Stomach (tissue), 9 donors: ENCODE measurements around the gene SSH2. TPM values are rescaled to one million over a fixed set of nuclear protein-coding genes. Genes with fewer than 3 reads are reported as not detected.

Source experiments
- DNase-seq, 2 donors: peaks; one replicate each; pipeline versions ENCODE4 v3.0.0 to v3.0.0-alpha.2; 2013 to 2019
- H3K27ac ChIP-seq, 5 donors: fragments of 200-600 bp in 4 of 5; sonication (generic) in 4 of 5; one replicate each; pipeline ENCODE4 v1.5.1; 2013 to 2019; ENCODE audit warnings: mild to moderate bottlenecking in 1 of 5, moderate library complexity in 1 of 5
- H3K27me3 ChIP-seq, 3 donors: fragments of 200-600 bp; sonication (generic); one replicate each; pipeline ENCODE4 v1.5.1; 2017 to 2019; ENCODE audit warnings: mixed run types in 1 of 3
- H3K36me3 ChIP-seq, 4 donors: fragments of 200-600 bp; sonication (generic); 1 replicate in 3 of 4; 2 replicates in 1 of 4; pipeline ENCODE4 v1.5.1; 2016 to 2019
- H3K4me1 ChIP-seq, 4 donors: fragments of 200-600 bp; sonication (generic); one replicate each; pipeline ENCODE4 v1.5.1; 2016 to 2019
- H3K4me3 ChIP-seq, 4 donors: fragments of 200-600 bp; sonication (generic) in 3 of 4; one replicate each; pipeline ENCODE4 v1.5.1; 2016 to 2019; ENCODE audit warnings: mild to moderate bottlenecking in 1 of 4
- H3K9me3 ChIP-seq, 4 donors: fragments of 200-600 bp; sonication (generic); one replicate each; pipeline ENCODE4 v1.5.1; 2016 to 2019
- CTCF ChIP-seq, 7 experiments: fragments of 450-650 bp in 4 of 7; fragments of 200-600 bp in 3 of 7; sonication (generic) in 3 of 7; IDR thresholded peaks; one replicate each; pipeline ENCODE4 v1.5.1; 2016 to 2019; ENCODE audit warnings: antibody characterized with exemption in 7 of 7, control low read depth in 2 of 7, mild to moderate bottlenecking in 1 of 7
- EP300 ChIP-seq: sonication (generic); formaldehyde crosslinking; IDR thresholded peaks from one replicate; pipeline ENCODE4 v1.6.1; 2017; ENCODE audit warnings: antibody characterized with exemption
- POLR2A ChIP-seq, 4 donors: fragments of 450-650 bp; IDR thresholded peaks; one replicate each; pipeline ENCODE4 v1.6.1; 2016; ENCODE audit warnings: antibody characterized with exemption in 4 of 4, control low read depth in 2 of 4, mild to moderate bottlenecking in 1 of 4, moderate library complexity in 1 of 4
- POLR2AphosphoS5 ChIP-seq, 3 donors: sonication (generic); formaldehyde crosslinking; IDR thresholded peaks; one replicate each; pipeline ENCODE4 v1.6.1; 2016; ENCODE audit warnings: antibody characterized with exemption in 3 of 3
- WGBS, 5 donors: extraction: QIAGEN DNeasy Blood & Tissue Kit in 3 of 5; methylation state at CpG; one replicate each; pipeline versions ENCODE4 v1.1.5 to v1.1.7; 2013 to 2018; 5-methylcytosine and 5-hydroxymethylcytosine counted together
- intact Hi-C: fragments of 100-400 bp; cut with DNase I; formaldehyde crosslinking; loops from one replicate; pipeline ENCODE4 v1.15.1; 2023; ENCODE audit warnings: low total_unique reads
- polyA plus RNA-seq, 3 donors: library from polyadenylated mRNA; stranded (reverse); fragments of 200-250 nt; gene quantifications; one replicate each; pipeline ENCODE4 v1.2.3, GENCODE V29; 2013
- total RNA-seq, 5 donors: library from RNA; depleted of rRNA; stranded (reverse); fragments of >200 nt; gene quantifications; one replicate each; pipeline versions ENCODE4 v1.1.0 to v1.2.3, GENCODE V29; 2014 to 2016
- donor health status: healthy with polysubstance abuse.
- donor health status: Bipolar disorder and iron deficiency.
- donor health status: healthy.

SSH2 gene
- total and polyA plus RNA-seq, 8 donors, result 7.8 to 44.9 (median 24.1) TPM

DNA sequence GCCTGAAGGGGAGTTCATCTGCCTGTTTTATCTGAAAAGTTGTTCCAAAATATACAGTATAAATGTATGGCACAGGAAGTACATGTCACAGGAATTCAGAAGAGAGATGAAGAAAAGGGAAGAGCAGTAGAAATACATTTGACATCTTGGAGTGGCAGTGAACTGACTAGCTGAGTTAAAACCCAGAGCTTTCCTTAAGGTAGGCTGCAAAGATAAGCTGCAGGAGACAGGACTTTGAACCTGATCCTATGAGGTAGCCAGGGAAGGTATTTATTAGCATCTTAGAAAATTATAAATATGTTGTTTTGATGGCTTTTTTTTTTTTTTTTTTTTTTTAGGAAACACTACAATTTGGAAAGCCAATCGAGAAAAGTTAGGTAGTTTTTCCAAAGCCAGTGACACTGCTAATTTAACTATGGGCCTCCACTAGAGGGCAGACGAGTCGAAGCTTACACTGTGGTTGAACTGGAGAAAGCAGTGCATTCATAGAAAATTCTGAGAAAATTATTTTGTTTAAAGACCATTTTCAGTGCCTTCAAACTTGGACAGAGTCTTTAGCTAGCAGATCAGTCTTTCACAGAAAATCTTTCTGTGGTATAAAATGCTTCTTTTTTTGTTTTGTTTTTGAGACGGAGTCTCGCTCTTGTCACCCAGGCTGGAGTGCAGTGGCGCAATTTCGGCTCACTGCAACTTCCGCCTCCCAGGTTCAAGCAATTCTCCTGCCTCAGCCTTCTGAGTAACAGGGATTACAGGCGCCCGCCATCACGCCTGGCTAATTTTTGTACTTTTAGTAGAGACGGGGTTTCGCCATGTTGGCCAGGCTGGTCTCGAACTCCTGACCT is 122.3 kb downstream of the SSH2 start:
- WGBS, 5 donors, result 57 to 71% (median 68%) methylated on average over 12 to 14 of the region's 14 CpGs
- TF ChIP-seq EP300, result no peak
- no peak for TF ChIP-seq POLR2A (IDR thresholded peaks at IDR 0.05)
- no peak for TF ChIP-seq POLR2AphosphoS5 (IDR thresholded peaks at IDR 0.05)
- peak in 5 of 7 experiments; percentile 45 to 75 (median 62) for TF ChIP-seq CTCF (IDR thresholded peaks at IDR 0.05)

GRCh38 chr17:29802246-29802645 is 127.8 kb downstream of the SSH2 start:
- H3K36me3 ChIP-seq, result no peaks in the 10 kb centered on the region
- H3K9me3 ChIP-seq, result no peaks in the 10 kb centered on the region
- H3K27ac ChIP-seq, result no peak overlapping the region
- no peak for DNase-seq
- whole genome bisulfite sequencing, 5 donors, result 91 to 99% (median 96%) methylated on average over 3 of the region's 3 CpGs
- TF ChIP-seq EP300 (no peak), POLR2AphosphoS5 (IDR thresholded peaks at IDR 0.05) (no peak), CTCF (IDR thresholded peaks at IDR 0.05) (no peak), POLR2A (IDR thresholded peaks at IDR 0.05) (no peak)
- peaks cover 0 to 5% (median 2%) of the 10 kb centered on the region in 4 donors for H3K4me1 ChIP-seq
- no peak overlapping the region for H3K4me3 ChIP-seq
- intact Hi-C loops, result no loop called here
- H3K27me3 ChIP-seq, result no peaks in the 10 kb centered on the region

More for the DNA sequence above, 122.3 kb downstream of the SSH2 start:
- Histone ChIP-seq H3K4me1 (peaks cover 3 to 18% (median 6%) of the 10 kb centered on the region in 4 donors), H3K9me3 (no peaks in the 10 kb centered on the region), H3K27me3 (no peaks in the 10 kb centered on the region), H3K27ac (no peak overlapping the region), H3K36me3 (no peaks in the 10 kb centered on the region), H3K4me3 (no peak overlapping the region)
- intact Hi-C loops, result loop anchor here (5.0 kb wide), 1 partner anchor 125 kb away; the partner anchor contains the start of gene SSH2
- DNase-seq, result peak; percentile 65 to 88

- intact Hi-C loops, result no loop called here
- Histone ChIP-seq H3K27ac (no peak overlapping the region), H3K4me1 (no peaks in the 10 kb centered on the region), H3K4me3 (no peak overlapping the region), H3K9me3 (no peaks in the 10 kb centered on the region), H3K36me3 (no peaks in the 10 kb centered on the region), H3K27me3 (no peaks in the 10 kb centered on the region)
- no peak for DNase-seq
- TF ChIP-seq CTCF (IDR thresholded peaks at IDR 0.05), result no peak
- TF ChIP-seq POLR2A (IDR thresholded peaks at IDR 0.05), result no peak
- no peak for TF ChIP-seq EP300
- TF ChIP-seq POLR2AphosphoS5 (IDR thresholded peaks at IDR 0.05), result no peak
- WGBS, 5 donors, result 95 to 100% (median 98%) methylated on average over 1 of the region's 1 CpG
Measured at GRCh38 chr17:29800457-29800856, 129.6 kb downstream of the SSH2 start.

DNA sequence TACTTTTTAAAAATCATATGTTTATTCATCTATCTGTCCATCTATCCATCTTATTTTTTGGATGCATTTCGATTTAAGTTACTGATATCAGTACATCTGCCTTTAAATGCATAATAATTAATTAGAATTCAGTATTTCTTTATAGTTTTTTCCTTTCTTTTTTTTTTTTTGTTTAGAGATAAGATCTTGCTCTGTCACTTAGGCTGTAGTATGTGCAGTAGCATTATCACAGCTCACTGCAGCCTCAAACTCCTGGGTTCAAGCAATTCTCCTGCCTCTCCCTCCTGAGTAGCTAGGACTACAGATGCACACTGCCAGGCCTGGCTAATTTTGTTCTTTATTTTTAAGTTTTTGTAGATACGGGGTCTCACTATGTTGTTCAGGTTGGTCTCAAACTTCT is 133.4 kb downstream of the SSH2 start:
- WGBS, 5 donors, result 95 to 98% (median 96%) methylated on average over 2 of the region's 2 CpGs
- Histone ChIP-seq H3K4me3 (no peak overlapping the region), H3K9me3 (no peaks in the 10 kb centered on the region), H3K27ac (no peak overlapping the region), H3K36me3 (peaks cover 0 to 5% (median 0%) of the 10 kb centered on the region in 4 donors), H3K4me1 (no peaks in the 10 kb centered on the region), H3K27me3 (no peaks in the 10 kb centered on the region)
- TF ChIP-seq POLR2AphosphoS5 (IDR thresholded peaks at IDR 0.05) (no peak), EP300 (no peak), CTCF (IDR thresholded peaks at IDR 0.05) (no peak), POLR2A (IDR thresholded peaks at IDR 0.05) (no peak)
- intact Hi-C loops, result no loop called here
- DNase-seq, result no peak
